HG02852 (cell line): ENCODE measurements around the gene CRABP1.
"Not testable (repeated sequence)": the region's sequence is repeated elsewhere in the genome, so short reads cannot be mapped to it uniquely, and the experiment has no call there.

Experiments
- ATAC-seq: cut with Tn5 transposase; IDR thresholded peaks from one replicate; pipeline ENCODE4 v1.9.1; 2021; ENCODE audit warnings: mild to moderate bottlenecking, moderate library complexity; ENCODE audit not compliant: unreplicated experiment

Gene CRABP1

DNA sequence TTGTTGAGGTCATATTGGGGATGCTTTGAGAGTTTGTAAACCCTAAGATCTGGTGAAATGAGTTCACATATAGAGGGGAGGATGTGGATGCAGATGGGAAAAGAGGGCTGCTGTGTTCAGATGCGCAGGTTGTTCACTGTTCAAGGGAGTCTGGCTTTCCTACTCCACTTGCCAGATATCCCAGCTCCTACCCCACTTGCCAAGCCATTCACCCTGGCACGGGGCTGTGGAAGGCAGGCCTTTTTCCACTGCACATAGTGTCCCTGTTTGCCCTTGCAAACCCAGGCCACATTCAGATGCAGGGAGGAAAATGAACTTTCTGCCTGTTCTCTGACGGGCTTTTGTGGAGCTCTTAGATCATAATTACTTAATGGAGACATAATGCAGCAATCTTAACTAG is 29.0 kb downstream of the CRABP1 start:
- ATAC-seq, result no peak

DNA sequence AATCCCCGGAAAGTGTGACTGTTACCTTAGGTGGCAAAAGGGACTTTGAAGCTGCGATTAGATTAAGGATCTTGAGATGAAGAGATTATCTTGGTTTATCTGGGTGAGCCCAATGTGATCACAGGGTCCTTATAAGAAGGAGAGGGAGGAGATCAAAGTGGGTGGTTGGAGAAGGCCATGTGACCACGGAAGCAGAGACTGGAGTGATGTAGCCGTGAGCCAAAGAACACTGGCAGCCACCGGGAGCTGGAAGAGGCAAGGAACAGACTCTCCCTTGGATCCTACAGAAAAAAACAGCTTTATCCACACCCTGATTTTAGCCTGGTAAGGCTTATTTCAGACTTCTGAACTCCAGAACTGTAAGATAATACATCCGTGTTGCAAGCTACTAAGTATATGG is 29.9 kb downstream of the CRABP1 start:
- ATAC-seq, result no peak

DNA sequence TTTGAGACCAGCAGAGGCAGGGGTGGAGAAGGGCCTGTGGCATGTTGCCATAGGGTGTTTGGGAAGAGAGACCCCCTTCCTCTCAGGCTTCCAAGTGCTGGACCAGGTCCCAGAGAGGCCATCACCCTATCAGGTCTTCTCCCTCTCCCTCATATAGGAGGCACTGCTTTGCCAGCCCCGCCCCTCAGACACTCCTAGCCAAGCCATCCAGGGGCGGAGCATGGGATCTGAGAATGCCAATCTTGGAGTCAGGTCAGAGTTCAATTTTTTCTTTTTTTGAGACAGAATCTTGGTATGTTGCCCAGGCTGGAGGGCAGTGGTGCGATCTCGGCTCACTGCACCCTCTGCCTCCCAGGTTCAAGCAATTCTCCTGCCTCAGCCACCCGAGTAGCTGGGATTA is 32.7 kb downstream of the CRABP1 start:
- no peak for ATAC-seq

DNA sequence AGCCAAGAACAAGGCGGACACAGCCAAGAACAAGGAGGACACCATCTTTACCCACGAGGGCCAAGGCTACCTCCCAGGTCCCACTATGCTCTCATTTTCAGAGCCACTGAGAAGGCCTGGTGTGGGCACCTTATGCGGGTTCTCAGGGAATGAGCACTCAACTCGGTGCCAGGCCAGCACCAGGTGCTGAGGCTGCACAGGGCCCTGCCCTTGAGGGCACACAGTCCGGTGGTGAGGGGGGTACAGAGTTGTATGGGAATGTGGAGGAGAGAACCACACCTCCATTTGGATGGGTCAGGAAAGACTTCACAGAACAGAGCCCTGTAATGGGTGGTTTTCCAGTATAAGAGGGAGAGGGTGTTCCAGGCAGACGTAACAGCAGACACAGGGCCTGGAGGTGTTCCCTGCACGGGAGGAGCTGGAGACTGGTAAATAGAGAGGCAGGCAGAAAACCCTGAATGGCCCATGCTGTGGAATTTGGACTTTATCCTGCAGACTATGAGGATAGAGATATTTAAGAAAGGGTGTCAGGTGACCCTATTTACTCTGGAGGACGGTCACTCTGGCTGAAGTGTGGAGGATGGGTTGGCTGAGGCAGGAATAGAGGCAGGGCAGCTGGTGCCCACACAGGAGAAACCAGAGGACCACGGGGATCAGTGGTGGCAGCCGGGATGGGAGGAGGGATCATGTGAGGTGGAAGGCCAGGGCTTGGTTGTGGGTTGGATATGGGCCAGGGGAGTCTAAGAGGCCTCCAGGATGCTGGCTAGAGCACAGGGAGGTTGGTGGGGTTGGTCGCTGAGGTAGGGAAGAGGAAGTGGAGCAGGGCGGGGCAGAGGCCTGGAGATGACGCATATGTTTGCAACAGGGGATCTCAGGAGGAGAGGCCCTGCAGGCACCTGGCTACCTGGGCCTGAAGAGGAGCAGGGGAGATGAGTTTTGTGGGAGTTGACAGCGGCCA is 34.6 kb downstream of the CRABP1 start:
- no peak for ATAC-seq

DNA sequence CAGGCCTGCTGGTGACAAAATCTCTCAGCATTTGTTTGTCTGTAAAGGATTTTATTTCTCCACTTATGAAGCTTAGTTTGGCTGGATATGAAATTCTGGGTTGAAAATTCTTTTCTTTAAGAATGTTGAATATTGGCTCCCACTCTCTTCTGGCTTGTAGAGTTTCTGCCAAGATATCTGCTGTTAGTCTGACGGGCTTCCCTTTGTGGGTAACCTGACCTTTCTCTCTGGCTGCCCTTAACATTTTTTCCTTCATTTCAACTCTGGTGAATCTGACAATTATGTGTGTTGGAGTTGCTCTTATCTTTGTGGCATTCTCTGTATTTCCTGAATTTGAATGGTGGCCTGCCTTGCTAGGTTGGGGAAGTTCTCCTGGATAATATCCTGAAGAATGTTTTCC is 40.0 kb downstream of the CRABP1 start:
- ATAC-seq, result not testable (repeated sequence)

DNA sequence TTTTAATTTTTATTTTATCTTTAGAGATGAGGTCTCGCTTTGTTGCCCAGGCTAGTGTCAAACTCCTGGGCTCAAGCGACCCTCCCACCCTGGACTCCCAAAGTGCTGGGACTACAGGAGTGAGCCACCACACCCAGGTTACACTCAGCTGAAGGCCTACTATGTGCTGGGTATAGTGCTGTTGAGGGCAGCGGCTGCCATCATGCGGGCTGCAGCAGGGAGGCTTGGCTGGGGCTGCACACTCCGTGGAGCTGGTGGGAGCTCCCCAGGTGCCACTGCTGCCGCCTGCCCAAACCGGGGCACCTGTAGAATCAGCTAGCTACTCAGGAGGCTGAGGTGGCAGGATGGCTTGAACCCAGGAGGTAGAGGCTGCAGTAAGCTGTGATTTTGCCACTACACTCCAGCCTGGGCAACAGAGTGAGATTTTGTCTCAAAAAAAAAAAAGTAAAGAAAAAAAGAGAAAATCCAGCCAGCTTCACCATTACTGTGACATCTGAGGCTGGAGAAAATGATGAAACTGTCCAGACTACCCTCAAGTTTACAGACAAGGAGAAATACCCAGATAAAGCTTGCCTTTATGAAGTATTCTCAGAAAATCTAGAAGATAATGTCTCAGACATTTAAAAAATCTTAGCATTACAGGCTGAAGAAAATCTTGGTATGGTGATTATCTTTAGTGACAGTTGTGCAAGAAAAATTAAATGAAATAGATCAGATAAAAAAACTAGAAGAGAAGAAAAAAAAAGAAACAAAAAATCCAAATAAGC is 42.1 kb downstream of the CRABP1 start:
- ATAC-seq, result no peak

DNA sequence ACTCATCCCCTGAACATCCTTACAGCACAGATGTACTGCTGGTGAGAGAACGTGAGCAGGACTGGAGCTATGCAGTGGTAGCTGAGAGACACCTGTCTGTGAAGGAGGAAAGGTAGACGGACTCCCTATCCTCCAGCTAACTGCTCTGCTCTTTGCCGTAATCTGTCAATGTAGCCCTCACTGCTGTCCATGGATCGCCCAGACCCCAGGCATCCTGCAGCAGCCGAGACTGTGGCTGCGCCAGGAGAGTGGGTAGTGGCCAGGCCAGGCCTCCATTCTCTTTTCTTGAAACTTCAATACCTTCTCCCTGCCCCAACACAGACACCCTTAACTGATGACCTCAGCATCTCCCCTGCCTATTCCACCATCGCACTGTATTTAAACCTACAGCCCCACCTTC is 44.5 kb downstream of the CRABP1 start:
- ATAC-seq, result no peak

DNA sequence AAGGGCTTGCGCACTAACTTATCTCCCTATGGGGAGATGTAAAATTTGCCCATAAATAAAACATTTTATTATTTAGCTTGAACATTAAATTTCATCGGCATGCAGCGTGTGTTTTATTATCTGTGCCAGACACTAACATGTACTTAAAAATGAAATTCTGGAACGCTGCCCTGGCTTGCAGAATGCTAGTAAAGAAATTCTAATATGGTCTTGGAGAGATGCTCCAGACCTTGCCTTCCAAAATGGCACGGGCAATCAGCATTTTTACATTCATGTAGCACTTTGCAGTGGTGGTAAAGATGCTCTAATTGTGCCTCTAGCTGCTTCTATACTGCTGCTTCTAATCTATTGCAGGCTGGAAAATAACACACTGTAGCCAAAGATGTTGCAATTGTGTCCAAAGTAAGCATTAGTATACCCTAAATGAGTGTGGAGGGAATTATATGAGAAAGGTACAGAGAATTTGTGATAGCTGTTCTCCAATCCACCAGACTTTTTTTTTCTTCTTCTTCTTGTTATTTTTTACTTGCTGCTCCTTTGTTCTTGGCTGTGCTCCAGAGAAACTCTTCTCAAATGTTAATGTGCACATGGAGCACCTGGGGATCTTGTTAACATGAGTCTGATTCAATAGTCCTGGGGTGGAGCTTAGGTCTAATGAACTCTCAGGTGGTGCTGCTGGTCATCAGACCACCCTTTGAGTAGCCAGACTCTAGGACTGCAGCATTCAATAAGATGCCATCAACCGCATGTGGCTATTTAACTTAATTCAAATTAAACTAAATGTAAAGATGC is 47.3 kb downstream of the CRABP1 start:
- ATAC-seq, result no peak

DNA sequence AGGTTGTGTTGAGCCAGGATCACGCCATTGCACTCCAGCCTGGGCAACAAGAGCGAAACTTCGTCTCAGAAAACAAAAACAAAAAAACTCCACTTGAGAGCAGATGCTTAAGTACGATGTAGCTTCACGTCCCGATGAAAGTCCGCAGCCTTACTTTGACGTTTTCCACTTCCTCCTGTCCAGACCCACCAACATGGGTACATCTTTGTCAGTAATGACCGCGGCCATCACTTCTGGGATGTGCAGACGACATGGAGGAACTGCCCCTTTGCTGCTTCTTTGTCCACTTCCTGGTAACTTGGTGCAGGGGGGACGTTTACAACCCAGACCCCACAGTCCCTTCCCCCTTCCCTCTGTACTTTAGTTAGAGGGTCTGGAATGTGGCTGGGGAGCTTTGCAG is 48.7 kb downstream of the CRABP1 start:
- ATAC-seq, result no peak

DNA sequence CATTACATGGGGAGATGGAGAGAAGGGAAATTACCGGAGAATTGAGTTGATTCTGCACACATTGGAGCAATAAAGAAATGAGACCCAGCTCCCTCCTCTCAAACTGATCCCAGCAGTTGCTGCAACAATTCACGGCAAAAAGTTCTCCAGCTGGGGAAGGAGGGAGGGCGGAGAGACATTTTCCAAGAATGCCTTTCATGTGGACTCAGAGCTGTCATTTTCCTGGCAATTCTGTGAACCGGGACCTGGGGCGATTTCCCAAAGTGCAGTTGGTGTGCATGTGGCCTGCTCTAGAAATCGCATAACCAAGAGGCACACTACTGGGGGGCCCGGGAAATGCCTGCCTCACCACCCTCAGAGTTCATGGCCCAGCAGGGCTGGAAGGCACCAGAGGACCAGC is 49.2 kb downstream of the CRABP1 start:
- no peak for ATAC-seq

DNA sequence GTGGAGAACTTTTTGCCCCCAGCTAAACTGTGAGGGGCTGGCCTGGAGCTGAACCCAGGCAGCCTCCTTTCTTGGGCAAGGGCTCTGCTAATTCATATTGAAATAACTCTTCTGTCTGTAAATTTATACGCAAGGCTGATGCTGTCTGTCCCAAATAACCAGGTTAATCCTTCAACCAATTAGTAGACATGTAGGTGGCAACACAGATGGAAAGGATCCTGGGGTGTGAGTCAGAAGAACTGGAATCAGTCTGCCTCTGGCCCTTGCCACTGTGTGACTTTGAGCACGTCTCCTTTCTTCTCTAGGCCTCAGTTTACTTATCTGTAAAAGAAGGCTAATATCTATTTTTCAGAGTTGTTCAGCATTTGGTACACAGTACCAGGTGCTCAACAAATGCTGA is 49.6 kb downstream of the CRABP1 start:
- no peak for ATAC-seq

DNA sequence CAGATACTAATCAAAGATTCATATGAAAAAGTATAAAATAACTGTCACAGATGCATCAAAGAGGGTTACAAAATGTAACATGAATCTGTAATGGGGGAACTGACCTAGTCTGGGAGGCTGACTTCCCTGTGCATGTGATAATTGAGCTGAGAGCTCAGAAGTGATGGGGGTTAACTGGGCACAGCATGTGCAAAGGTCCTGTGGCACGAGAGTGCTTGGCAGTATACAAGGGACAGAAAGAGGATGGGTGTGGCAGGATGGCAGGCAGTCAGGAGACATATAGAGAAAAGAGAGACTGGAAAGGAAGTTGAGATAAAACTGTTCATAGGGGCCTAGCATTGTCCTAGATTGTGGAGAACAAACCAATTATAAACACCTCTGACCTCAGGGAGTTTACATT is 50.1 kb downstream of the CRABP1 start:
- no peak for ATAC-seq

DNA sequence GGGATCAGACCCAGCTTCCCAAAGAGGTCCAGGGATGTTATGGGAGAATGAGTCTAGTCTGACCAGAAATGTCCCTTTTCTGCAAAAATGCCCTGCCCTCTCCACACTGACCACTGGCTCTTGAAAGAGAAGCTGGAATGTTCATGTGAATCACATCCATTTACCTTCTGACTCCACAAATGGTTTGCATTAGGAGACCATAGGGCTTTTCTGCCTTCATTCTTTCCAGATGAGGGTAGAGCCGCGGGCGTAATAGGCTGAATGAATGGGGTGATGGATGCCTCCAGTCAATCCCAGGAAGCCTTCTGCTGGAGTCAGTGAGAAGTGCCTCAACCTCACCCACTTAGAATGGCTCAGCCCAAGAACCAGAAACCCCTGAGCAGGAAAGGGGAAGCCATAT is 50.7 kb downstream of the CRABP1 start:
- ATAC-seq, result no peak

DNA sequence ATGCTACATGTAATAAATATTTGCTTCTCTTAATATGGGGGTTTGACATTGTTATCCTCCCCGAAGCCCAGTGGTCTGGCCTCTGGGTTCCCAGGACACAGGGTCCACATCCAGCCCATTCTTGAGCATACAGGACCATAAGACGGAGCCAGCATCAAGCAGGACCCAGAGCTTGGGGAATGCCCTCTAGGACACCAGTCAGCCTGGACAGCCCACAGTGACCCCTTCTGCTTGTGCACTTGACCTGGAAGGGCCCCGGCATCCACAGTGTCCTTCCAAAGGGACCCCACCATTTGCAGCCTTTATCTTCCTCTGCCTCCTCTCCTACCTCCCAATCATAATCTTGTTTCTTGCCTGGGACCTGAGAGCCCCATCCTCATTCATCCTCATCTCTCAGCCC is 51.6 kb downstream of the CRABP1 start:
- ATAC-seq, result no peak

DNA sequence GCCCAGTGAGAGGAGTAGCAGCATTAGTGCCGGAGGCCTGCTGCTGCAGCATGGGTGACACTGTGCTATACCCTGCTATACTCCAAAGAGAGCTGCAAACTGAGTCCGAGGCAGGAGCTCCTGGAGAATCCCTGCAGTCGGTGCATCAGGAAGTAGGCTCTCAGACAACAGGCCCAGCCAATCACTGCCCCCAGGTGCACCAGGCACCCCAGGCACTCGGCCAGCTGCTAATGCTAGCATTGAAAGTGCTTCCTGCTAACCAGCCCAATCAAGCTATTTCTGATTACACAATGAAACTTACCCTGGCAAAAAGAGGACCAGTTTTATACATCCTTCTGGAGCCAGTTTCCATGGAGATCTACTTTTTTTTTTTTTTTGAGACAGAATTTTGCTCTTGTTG is 52.3 kb downstream of the CRABP1 start:
- ATAC-seq, result no peak

DNA sequence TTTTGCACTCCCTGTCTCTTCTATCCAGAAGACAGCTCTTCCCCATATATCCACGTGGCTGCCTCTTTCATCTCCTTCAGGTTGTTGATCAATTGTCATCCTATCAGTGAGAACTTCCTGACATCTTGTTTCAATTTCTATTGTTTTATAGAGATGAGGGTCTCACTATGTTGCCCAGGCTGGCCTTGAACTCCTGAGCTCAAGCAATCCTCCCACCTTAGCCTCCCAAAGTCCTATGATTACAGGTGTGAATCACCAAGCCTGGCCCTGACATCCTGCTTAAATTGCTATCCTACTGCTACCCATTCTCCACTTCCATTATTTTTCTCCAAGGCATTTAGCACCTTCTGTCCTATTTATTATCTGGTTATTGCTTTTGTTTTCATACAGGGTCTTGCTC is 53.0 kb downstream of the CRABP1 start:
- no peak for ATAC-seq

DNA sequence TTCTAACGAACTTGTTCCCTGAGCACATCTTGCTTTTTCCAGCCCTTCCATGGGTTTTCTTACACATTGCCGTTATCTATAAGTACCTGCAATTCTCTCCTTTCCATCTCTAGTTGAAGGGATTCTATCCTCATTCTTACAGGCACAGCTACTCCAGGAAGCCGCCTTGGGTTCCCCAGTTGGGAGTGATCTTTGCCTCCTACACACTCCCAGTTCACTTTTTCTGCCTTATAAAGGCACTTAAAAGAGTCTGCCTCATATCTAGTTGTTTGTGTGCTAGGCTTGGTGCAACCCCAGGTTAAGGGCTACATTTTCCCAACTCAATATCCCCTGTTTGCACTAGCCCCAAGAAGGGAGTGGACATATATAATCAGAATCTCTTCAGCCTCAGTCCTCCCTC is 53.9 kb downstream of the CRABP1 start:
- ATAC-seq, result no peak

DNA sequence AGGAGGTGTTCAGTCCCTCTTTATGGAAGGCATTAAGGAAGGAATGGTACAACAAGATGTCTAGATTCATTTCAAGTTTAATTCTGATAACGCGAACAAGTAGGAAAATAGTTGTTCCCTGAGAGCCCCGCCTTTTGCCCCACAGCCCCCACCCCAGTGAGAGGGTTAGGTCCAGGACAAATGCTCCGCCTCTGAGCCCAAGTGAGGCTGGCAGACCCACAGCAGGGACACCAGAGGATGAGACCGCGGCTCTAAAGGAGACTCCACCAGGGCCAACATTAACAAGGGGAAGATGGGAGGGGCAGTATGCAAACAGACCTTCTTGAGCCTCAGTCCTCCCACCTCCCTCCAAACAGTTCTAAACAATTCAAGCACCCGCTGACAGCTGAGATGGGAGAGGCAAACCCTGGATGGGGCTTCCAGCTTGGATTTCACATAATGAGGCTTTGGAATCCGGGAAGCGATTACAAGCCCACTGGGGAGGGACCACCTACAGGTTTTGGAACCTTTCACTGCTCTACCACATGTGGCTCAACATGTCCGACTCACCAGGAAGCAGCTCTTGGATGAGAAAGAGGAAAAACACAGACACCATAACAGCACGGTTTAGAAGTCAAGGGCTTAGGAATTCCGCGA is 54.9 kb downstream of the CRABP1 start:
- no peak for ATAC-seq

DNA sequence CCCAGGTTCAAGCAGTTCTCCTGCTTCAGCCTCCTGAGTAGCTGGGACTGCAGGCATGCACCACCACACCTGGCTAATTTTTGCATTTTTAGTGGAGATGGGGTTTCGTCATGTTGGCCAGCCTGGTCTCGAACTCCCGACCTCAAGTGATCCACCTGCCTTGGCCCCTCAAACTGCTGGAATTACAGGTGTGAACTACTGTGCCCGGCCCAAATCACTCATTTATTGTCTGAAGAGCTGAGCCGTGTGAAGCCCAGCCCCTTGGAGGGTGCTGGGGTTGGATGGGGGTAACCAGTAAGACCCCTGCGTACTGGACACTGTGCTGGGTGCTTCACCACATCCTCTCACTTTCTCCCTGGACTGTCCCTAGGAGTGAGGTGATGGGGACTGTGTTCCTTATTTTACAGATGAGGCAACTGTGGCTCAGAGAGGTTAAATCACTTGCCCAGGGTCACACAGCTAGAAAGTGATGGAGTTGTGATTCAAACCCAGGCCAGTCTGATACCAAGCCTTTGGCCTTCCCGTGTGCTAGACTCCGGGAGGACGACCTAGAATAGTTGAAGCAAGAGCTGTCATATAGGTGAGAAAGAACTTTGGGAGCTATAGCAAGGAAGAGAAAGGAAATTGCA is 56.1 kb downstream of the CRABP1 start:
- ATAC-seq, result no peak

DNA sequence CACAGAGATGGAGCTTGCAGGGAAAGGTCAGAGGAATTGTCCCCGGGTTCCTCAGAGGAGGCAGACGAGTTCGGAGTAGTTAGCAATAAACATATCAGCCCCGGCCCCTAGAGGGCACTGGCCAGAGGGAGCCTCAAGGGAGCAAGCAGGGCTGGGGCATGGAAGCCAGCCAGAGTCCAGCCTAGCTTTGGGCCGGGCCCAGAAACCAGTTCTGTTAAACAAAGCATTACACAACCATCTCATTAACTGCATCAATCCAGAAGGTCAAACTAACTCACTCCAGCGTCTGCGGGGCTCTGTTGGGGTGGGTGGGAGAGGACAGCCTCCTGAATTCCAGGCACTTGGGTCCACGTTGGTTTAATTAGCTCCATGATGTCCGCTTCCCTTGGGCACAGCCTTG is 56.8 kb downstream of the CRABP1 start:
- ATAC-seq, result no peak
